Smooth muscle cell of the brain vasculature (primary cell): Measurements from ENCODE around the gene PRKD1.

ENCODE experiments used
- DNase-seq: peaks from one replicate; pipeline ENCODE4 v3.0.0-alpha.2; 2012; ENCODE audit warnings: low read depth, low spot score

Gene PRKD1

DNA sequence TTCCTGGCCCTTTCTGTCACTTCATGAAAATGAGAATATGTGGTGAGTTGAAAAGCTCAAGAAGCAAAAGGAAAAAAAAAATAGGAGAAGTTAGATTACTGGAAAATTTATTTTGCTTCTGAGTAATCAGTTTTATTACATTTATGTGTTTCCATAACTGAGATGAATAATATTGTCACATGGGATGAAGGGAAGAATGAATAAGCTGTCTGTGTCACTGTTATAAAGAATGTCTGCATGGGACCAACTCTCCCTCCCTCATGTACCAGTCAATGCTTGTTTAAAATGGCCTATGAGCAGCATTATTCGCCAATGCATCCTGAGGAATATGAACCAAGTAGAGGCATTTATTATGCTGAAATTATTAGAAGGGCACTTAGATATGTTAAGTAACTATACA, 246.3 kb downstream of the PRKD1 start:
- DNase-seq, result no peak

DNA sequence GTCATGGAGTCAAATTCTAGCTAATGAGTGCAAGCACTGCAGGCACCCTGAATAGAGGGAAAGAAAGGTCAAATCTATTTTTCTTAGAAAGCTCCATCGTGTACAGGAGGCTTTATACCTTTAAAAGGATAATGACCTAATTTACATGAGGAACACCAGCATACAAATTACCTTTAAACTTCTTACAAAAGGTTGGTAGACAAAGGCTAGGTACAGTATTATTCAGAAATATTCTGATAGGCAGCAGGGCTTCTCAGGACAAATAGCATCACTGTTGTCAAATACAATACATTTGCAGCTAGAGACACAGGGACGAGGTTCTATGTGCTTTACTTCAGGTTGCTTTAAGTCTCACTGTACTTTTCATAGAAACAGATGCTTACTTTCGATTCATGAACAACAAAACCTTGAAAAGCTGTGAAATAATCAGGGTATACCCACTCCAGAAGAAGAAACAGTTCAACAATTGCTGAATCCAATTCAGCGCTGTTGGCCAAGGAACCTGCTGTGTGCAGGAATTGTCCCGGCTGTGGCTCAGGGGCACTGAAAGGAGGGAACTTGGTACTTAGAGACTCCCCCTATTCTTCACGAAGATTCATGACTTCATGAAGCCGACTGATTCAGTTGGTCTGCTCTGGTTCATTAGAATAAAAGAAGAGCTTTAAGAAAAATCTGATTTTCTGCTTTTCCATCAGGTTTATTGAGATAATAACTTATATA, 252.9 kb downstream of the PRKD1 start:
- no peak for DNase-seq

DNA sequence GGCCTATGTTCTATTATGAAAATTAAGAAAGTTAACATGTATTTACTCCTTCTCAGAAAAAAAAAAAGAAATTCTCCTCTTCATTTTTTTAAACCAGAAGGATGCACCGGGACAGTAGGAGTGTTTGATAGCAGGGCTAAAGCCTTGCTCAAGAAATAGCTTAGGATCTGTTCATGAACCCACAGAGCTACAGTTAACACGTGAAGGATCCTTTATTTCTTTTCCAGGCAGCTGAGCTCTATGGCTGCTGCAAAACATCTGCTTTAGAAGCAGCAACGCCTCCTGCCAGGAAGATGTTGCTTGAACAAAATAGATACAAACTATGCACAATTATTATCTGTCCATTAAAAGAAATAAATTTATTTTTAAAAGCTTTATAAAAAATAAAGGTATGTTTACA, 254.8 kb downstream of the PRKD1 start:
- DNase-seq, result no peak

DNA sequence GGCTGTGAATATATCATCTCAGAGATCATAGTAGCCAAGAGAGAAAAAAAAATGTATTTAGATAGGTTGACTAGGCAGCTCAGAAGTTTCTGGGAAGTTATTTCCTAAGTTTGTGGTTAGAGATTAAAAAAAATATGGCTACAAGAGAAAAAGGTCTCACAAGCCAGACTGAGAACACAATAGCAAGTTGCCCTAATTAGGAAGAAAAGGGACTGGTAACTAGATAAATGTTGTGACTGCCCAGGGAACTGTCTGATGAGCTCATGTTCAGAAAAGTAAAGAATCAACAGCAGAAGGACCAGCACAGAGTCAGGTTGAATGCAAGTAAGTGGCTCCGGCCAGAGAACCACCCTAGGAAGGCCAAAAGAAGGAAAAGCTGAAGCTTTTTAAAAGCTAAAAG, 256.6 kb downstream of the PRKD1 start:
- no peak for DNase-seq

DNA sequence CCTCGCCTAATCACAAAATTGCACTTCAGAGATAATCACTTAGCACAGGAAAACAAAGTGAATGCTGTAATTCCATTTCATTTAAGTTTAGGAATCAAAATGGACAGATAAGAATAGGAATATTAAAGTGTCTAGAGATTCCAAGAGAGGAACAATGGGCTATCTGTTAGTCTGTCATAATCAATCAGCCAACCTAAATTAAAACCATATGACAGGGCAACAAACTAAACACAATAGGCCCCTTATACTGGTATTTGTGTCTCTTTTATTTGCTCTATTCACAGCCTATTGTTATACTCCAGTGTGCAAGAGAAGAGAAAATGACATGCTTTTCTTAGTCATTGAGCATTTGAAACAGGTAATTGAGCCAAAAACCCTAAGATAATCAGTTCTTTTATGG, 259.4 kb downstream of the PRKD1 start:
- DNase-seq, result no peak

DNA sequence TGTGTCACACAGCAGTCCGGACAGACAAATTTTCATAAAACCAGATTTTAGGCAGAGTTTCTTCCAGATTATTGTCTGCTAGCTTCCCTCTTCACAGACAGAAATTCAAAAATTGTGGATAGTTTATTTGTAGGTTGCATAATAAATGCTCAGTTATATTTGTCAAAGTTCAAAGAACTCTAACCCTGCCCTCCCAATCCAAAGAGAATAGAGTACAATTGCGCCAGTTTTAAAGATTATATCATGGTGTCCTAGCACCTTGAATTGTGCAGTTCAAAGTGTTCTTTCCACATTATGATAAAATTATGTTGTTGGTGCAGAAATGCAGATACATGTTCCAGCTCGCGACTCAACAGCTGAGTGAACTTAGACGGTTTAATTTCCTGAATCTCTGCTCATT, 263.1 kb downstream of the PRKD1 start:
- no peak for DNase-seq

DNA sequence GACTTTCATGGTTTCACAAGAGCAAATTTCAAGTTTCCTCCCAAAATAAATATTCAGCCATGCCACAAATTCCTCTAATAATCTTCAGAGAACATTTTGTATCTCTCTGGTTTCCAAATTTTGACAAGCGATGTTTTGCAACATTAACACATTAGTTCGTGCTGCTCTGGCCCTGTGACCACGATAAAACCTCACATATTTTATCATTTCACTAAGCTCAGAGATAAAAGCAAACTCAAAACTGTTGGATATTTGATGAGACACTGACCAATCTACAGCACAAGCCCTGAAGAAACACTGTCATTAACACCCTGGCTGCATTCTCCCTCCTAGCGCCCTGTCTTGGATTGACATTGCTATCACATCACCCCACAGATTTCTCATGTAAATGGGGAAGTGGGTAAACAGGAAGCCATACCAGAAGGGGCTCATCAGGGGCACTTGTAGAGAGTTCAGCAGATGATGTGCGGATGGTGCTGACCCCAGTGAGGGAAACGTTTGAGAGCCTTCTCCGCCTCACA, 264.3 kb downstream of the PRKD1 start:
- DNase-seq, result no peak

DNA sequence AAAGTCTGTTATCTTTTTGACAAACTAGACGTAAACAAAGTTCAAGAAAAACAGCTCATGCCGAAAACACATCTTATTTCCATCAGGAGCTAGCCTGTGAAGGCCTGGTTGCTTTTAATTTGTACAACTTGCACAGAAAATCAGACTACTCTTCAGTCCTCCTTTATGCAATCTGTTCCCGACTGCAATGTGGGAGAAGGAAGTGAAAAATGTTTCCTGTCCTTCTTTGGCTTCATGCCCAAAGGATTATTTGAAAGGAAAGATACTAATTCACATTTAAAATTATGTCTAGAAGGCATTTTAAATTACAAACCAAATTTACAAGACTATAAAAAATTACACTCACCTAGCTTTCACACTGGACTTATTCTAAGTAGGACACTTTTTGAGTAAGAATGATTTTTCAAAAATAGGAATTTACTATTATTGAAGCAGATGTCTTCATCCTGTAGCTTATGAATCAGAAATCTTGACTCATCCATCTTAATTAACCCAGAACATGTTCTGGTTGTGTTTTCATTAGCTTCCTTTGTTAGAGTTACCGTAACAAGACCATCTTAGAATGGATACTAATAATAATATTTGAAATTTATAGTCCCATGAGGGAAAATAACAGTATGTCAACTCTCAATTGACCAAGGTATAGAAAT, 272.6 kb downstream of the PRKD1 start:
- DNase-seq, result no peak

DNA sequence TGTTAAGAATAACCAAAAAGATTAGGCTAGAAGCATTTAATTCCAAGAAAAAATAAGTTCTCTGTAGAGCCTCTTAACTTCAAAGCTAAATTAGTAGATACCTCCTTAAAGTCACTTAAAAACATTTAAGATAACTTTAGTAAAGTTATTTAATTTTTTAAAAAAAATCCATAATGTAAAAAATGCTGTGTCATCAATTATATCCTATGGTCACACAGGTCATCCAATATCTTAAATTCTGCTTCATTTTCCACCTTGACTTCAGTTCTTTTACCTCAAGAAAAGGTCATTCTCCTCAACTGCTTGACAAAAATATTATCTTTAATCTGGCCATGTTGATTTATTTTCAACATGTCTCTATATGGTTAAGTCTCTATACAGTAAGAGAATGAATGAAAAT, 274.3 kb downstream of the PRKD1 start:
- DNase-seq, result no peak

DNA sequence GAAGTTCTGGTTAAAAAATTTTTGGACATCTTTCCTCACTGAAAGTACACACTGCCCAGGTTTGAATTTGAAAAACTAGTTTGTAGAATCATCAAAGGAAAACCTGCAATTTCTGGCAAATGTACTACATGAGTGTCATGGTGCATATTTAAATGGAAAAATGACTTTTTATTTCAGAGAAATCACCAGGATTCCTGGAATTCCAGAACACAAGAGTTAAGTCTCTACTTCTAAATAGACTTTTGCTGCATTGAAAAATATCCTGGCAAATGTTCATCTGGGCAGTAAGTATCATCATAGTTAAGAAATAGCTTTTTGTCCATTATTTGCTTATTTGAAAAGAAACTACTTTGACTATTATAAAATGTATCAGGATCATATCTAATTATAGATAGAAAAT, 275.1 kb downstream of the PRKD1 start:
- no peak for DNase-seq

DNA sequence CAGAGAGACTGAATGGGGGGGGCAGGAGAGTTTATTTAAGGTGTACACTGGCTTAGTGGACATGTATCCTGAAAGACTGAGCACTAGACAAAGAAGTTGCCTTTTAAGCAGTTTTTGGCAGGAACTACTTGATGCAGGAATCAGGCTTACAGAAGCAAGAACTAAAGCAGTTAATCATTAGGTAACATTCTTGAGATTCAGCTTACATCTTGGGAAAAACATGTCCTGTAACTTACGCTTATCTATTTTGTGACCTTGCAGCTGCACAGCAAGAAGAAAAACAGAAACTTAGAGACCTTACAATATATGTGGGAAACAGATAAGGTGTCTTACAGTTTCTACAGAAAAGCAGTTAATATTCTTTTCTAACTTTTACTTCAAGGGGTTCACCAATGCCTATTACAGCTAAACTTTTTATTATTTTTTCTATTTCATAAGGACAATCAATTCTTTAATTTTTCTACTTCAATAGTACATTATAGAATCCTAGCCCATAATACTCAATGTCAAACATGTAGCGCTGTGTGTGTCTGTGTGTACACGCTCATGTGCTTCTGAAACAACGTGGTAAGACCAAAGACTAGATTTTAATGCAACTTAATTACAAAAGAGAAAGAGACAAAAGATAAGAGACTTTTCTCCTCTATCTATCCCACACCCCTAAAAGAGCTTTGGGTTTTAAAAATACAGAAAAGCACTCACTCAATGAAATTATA, 276.9 kb downstream of the PRKD1 start:
- no peak for DNase-seq

DNA sequence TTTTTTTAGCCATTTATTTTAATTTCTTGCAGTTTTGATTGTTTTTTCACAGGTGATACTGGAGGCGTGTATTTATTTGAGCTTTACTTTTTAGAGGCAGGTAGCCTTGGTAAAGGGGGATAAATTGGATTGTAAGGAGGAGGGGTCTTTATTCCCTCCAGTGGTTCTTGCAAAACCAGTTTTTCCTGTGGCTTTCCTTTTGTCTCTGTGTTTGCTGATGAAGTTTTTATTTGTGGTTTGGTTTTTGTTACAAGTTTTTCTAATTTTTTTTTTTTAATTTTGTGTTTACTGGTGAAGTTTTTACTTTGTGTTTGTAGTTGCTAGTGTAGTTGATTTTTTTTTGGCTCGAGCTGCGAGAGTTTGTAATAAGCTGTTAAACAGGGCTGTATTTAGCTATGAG, 278.5 kb downstream of the PRKD1 start:
- no peak for DNase-seq

DNA sequence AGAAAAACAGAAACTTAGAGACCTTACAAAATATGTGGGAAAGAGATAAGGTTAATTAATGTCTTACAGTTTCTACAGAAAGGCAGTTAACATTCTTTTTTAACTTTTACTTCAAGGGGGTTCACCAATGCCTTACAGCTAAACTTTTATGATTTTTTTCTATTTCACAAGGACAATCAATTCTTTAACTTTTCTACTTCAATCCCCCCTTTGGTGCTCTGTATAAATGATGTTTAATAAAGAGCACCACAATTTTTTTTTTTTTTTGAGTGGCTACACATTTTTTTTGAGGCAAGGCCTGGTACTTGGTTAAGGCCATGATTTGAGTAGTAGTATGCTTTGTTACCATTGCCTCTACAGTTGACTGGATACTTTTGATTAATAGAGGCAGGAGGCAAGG, 279.6 kb downstream of the PRKD1 start:
- no peak for DNase-seq

DNA sequence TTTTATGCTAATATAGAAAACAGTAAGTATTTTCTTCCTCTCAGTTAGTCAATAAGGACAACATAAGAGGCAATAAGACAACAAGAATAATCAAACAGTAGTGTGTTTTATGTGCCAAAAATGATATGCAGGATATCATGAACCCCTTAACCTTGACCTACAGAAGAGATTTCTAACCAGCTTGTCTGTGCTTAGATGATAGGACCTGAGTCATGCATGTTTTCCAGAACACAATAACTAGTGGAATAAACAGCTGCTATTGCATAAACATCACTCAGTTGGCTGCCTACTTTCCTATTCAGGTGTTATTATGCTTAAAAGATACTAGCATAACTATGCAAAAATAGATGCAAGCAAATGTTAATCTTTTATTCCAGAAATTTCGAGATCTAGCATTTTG, 282.5 kb downstream of the PRKD1 start:
- no peak for DNase-seq

DNA sequence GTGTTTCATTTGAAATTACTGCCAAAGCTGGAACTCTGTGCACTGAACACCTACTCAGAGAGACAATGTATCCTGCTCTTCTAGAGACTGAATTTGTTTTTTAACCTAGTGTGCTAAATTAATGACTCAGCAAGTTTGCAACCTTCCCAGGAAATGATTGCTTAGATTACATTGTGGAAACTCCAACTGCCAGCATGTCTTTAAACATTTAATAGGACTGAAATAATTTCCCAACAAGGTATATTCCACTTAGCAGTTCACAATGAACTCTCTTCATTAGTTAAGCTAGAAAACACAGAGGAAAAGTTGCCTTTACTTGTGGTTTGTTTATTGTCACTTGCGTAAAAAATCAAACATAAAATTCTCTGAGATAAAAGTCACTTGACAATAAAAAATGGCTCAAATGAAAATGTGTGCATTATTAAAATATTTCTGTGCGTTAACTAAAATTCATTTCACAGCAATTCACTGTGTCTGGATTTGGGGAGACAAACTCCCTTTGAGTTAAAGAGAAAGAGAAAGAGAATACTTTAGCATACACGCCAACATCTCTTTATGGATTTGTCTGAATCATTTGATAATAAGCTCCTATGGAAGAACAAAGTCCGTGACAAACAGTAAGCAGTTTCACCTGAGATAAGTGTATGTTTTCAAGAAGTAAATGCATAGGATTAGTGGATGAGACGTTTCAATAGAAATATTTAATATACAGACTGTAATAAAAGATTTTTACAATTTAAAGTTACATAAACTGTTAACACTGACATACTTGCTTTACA, 284.0 kb downstream of the PRKD1 start:
- no peak for DNase-seq

DNA sequence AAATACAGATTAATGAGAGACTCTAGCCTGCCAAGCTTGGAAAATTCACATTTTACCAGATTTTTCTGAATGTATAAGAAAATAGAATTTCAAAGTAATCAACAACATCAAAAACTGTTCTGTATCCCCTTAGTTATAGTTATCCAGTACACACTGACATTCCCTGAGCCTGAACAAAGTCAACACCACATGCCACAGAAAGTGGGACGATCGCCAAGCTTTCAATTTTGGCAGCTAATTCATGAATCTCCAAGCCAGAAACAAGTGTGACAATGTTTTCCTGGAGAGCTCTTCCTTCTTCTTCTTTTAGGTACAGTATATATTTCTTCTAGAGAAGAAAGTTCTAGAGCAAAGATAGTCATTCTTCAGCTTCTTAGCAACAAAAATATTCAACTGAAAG, 290.2 kb downstream of the PRKD1 start:
- peak; percentile 69 for DNase-seq

DNA sequence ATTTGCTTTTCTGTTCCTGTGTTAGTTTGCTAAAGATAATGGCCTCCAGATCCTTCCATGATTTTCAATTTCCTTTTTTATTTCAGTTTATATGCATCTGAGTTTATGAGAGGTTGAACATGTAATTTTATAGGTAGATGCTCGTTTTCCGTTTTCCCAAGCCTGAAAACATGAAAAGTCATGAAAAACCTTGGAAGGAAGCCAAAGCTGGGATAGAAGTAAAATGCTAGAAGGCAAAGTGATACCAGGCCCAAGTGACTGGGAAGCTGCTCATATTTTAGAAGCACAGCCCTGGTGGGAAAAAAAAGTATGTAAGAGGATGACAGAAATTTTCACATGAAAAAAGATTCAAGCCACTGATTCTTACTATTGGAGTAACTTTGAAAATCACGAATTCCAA, 290.8 kb downstream of the PRKD1 start:
- DNase-seq, result no peak

DNA sequence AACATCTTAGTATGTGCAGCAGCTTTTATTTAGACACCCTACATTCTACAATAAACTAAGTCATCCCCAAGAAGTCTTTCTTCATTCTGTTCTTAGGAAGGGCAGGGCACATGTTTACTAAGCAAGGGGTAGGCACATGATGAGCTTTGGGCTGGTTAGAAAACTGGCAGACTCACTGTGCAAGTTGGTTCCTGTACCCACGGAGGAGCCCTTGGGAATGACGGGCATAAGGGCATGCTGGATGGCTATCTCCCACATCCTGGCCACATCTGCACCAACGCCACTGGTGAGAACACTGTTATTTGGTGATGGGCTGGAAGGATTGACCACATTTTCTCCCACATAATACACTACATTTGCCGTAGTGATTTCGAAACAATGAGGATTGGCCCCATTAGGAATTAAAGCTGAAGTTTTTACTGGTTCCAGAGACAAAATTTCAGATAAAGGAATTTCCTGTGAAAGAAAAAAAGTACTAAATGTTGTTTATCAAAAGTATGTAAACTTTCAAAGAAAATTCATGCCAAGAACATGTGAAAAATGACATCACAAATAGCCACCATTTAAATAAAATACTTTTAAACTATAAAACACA, 297.0 kb downstream of the PRKD1 start:
- no peak for DNase-seq

DNA sequence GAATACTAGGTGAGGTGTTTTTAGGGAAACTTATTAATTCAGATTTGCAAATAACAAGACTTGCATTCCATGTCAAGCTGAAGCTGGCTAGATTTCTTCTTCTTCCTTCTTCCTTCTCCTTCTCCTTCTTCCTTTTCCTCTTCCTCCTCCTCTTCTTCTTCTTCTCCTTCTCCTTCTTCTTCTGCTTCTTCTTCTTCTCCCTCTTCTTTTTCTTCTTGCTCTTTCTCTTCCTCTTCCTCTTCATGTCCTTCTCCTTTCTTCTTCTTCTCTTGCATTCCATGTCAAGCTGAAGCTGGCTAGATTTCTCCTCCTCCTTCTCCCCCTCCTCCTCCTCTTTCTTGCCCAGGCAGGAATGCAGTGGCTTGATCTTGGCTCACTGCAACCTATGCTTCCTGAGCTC, 297.8 kb downstream of the PRKD1 start:
- no peak for DNase-seq

DNA sequence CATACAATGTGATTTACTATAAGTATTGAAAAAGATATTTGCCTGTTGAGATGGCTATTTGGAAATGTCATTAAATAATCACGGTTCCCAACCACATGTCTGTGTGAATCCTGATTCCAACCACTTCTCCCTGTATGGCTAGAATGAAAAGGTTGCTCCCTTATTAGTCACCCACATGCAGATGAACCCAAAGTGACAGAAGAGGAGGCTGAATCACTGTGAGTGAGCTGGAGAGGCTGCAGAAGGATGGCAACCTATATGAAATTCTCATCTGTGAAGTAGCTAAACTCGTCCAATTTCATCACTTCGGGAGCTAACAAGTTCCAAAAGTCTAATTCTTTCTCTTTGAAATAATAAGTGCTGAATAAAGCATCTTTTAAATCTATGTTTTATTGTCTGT, 300.5 kb downstream of the PRKD1 start:
- no peak for DNase-seq

DNA sequence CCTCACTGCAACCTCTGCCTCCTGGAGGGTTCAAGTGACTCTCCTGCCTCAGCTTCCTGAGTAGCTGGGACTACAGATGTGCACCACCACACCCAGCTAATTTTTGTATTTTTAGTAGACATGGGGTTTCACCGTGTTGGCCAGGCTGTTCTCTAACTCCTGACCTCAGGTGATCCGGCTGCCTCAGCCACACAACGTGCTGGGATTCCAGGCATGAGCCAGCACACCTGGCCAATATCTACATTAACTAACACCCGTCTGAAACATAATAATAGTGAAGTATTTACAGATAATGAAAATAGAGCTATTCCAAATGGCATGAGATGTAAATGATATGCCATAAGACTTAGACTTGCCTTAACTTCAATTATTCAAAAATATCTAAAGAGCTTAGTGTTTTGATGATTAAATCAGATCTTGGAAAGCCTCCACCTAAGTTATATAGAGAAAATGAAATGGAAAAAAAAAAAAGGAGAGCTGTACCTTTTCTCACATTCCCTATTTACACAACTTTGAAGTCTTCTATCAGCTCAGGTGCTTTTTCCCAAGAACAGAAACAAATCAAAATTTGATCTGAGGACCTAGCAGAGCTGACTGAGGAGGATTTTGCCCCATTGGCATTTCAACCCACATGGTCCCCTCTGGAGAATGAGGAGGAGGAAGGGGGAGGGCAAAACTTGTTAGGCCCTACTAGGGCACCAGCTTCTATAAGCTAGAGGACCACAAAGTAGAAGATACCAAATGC, 309.2 kb downstream of the PRKD1 start:
- no peak for DNase-seq
